MCF 10A (cell line): Measurements from ENCODE around the gene PANK1. TPM values are rescaled to one million over a fixed set of nuclear protein-coding genes. Genes with fewer than 3 reads are reported as not detected.

ENCODE experiments used
- BruUV-seq: library from RNA; stranded (reverse); fragments of 400-500 nt; replicated peaks from 2 replicates; lab custom pipeline; 2021; lab: Mats Ljungman, UMichigan
- CTCF ChIA-PET: fragments of 300-600 bp; sonication (Branson Sonifier 250); formaldehyde crosslinking; extraction: SDS; loops from one replicate; lab custom pipeline; 2021; ENCODE audit warnings: antibody characterized with exemption, inconsistent platforms; lab: Yijun Ruan, JAX
- POLR2A ChIA-PET: fragments of 300-600, 350-650 bp; sonication (Branson Sonifier 250); formaldehyde crosslinking; extraction: SDS; loops from one replicate; lab custom pipeline; 2020; ENCODE audit warnings: antibody characterized with exemption, inconsistent platforms; lab: Yijun Ruan, JAX
- DNase-seq: peaks from one replicate; pipeline ENCODE4 v3.0.0-alpha.2; 2018; ENCODE audit not compliant: unreplicated experiment
- H3K27ac Mint-ChIP-seq: one replicate; pipeline ENCODE4 v1.8.0; 2022; ENCODE audit warnings: mild to moderate bottlenecking, low read depth, mixed read lengths; ENCODE audit not compliant: unreplicated experiment
- H3K27me3 Mint-ChIP-seq: one replicate; pipeline ENCODE4 v1.8.0; 2022; ENCODE audit warnings: mixed read lengths; ENCODE audit not compliant: insufficient read depth, unreplicated experiment
- H3K36me3 Mint-ChIP-seq: one replicate; pipeline ENCODE4 v1.8.0; 2022; ENCODE audit warnings: mild to moderate bottlenecking, moderate library complexity, mixed read lengths; ENCODE audit not compliant: insufficient read depth, unreplicated experiment
- H3K4me1 Mint-ChIP-seq: one replicate; pipeline ENCODE4 v1.8.0; 2022; ENCODE audit warnings: mixed read lengths; ENCODE audit not compliant: insufficient read depth, unreplicated experiment
- H3K4me3 Mint-ChIP-seq: one replicate; pipeline ENCODE4 v1.8.0; 2022; ENCODE audit warnings: mild to moderate bottlenecking, moderate library complexity, mixed read lengths; ENCODE audit not compliant: unreplicated experiment
- H3K9me3 Mint-ChIP-seq: one replicate; pipeline ENCODE4 v1.8.0; 2022; ENCODE audit warnings: mixed read lengths; ENCODE audit not compliant: unreplicated experiment
- CTCF ChIP-seq: fragments of 200-600 bp; IDR thresholded peaks from one replicate; pipeline ENCODE4 v1.8.0; 2022; ENCODE audit warnings: antibody characterized with exemption, mild to moderate bottlenecking; ENCODE audit not compliant: unreplicated experiment
- intact Hi-C: fragments of 100-400 bp; cut with micrococcal nuclease; formaldehyde crosslinking; loops from 2 replicates; pipeline ENCODE4 v1.14.1; 2022
- total RNA-seq: library from RNA; stranded (reverse); gene quantifications from 2 replicates; pipeline ENCODE4 v1.2.3, GENCODE V29; 2022

PANK1 gene
- total RNA-seq, 1 experiment from 2014 or later, result 4.7 TPM

- TF ChIP-seq CTCF, result no peak
- BruUV-seq, result no TSS peak
- no peak overlapping the region for H3K4me3 Mint-ChIP-seq
- H3K9me3 Mint-ChIP-seq, result no peaks in the 10 kb centered on the region
- intact Hi-C loops, result no loop called here
- ChIA-PET POLR2A (interaction anchor here (1.2 to 5.3 kb wide), 13 partner anchors 13 to 230 kb away, joined by 3 to 79 read pairs (median 7); partner anchors contain the start of genes IFIT5 and KIF20B), CTCF (interaction anchor here (0.6 kb wide), 1 partner anchor 59 kb away, joined by 6 read pairs; no protein-coding TSS in a partner anchor)
- DNase-seq, result no peak
- H3K27me3 Mint-ChIP-seq, result no peaks in the 10 kb centered on the region
- H3K36me3 Mint-ChIP-seq, result no peaks in the 10 kb centered on the region
- H3K27ac Mint-ChIP-seq, result no peak overlapping the region
- peaks cover 31% of the 10 kb centered on the region for H3K4me1 Mint-ChIP-seq
Observed at GRCh38 chr10:89644691-89644966, 413 bp downstream of the PANK1 start.

- TSS peak; percentile 76 for BruUV-seq
- no peak overlapping the region for H3K4me3 Mint-ChIP-seq
- no peaks in the 10 kb centered on the region for H3K27me3 Mint-ChIP-seq
- DNase-seq, result peak; percentile 99
- H3K36me3 Mint-ChIP-seq, result no peaks in the 10 kb centered on the region
- no peak for TF ChIP-seq CTCF
- CTCF ChIA-PET, result interaction anchor here (0.6 to 1.3 kb wide), 6 partner anchors 9 to 81 kb away, joined by 3 to 7 read pairs (median 4); partner anchors contain the start of gene KIF20B
- POLR2A ChIA-PET, result interaction anchor here (0.6 to 5.3 kb wide), 39 partner anchors 12 to 1213 kb away, joined by 3 to 79 read pairs (median 4); partner anchors contain the start of genes IFIT1, IFIT5 and KIF20B
- H3K4me1 Mint-ChIP-seq, result peaks cover 31% of the 10 kb centered on the region
- intact Hi-C loops, result no loop called here
- H3K27ac Mint-ChIP-seq, result no peak overlapping the region
- no peaks in the 10 kb centered on the region for H3K9me3 Mint-ChIP-seq
Observed at GRCh38 chr10:89643812-89644690, 991 bp downstream of the PANK1 start.

GRCh38 chr10:89643431-89643811 is 1.6 kb downstream of the PANK1 start:
- intact Hi-C loops, result no loop called here
- peaks cover under 1% of the 10 kb centered on the region for H3K36me3 Mint-ChIP-seq
- ChIA-PET POLR2A (interaction anchor here (0.6 to 5.3 kb wide), 35 partner anchors 11 to 1213 kb away, joined by 3 to 79 read pairs (median 4); partner anchors contain the start of genes IFIT1, IFIT5 and KIF20B), CTCF (interaction anchor here (0.6 to 1.3 kb wide), 5 partner anchors 8 to 81 kb away, joined by 3 to 7 read pairs (median 3); partner anchors contain the start of gene KIF20B)
- H3K27me3 Mint-ChIP-seq, result no peaks in the 10 kb centered on the region
- H3K27ac Mint-ChIP-seq, result no peak overlapping the region
- TF ChIP-seq CTCF, result no peak
- H3K4me3 Mint-ChIP-seq, result no peak overlapping the region
- TSS peak; percentile 27 for BruUV-seq
- DNase-seq, result no peak
- H3K9me3 Mint-ChIP-seq, result no peaks in the 10 kb centered on the region
- peaks cover 31% of the 10 kb centered on the region for H3K4me1 Mint-ChIP-seq

- Mint-ChIP-seq H3K4me3 (no peak overlapping the region), H3K4me1 (peaks cover 31% of the 10 kb centered on the region), H3K9me3 (no peaks in the 10 kb centered on the region), H3K27ac (no peak overlapping the region), H3K36me3 (peaks cover 5% of the 10 kb centered on the region), H3K27me3 (no peaks in the 10 kb centered on the region)
- ChIA-PET POLR2A (interaction anchor here (1.1 to 5.3 kb wide), 4 partner anchors 10 to 84 kb away, joined by 3 to 79 read pairs (median 44); partner anchors contain the start of gene KIF20B), CTCF (no interaction called here)
- TF ChIP-seq CTCF, result no peak
- intact Hi-C loops, result no loop called here
- BruUV-seq, result no TSS peak
- DNase-seq, result no peak
Observed at GRCh38 chr10:89642193-89642592, 2.8 kb downstream of the PANK1 start.
